A549 treated with Mapracorat at 1 μM for 4 hours (cell line): ENCODE results near the gene PADI6. TPM values are rescaled to one million over a fixed set of nuclear protein-coding genes. Genes with fewer than 3 reads are reported as not detected.

ENCODE experiments used
- total RNA-seq: library from RNA; stranded (reverse); fragments of 200-300 nt; extraction: Qiagen RNA extraction; gene quantifications from 5 replicates; pipeline ENCODE4 v1.2.3, GENCODE V29; 2022

Gene PADI6
- total RNA-seq = not detected in 5 replicates

DNA sequence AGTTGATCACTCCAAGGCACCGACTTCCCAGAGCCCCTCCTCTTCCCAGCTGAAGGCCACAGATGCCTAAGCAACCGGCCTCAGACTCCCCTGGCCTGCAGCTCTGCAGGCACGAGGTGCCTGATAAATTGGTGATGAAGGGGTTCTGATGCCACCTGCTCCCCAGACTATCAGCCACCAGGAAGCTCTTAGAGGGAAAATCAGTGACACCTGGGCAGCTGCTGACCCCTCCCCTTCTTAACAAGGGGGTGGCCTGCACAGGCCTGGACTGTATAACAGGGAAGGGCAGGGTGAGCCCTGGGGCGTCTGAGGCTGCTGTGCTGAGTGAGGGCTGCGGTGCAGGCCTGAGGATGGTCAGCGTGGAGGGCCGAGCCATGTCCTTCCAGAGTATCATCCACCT, at the start of gene PADI6:
PADI6 (plus strand) TSS at position 301 of the 400 bp plus-strand sequence; CDS start at position 351, 50 bp downstream.

DNA sequence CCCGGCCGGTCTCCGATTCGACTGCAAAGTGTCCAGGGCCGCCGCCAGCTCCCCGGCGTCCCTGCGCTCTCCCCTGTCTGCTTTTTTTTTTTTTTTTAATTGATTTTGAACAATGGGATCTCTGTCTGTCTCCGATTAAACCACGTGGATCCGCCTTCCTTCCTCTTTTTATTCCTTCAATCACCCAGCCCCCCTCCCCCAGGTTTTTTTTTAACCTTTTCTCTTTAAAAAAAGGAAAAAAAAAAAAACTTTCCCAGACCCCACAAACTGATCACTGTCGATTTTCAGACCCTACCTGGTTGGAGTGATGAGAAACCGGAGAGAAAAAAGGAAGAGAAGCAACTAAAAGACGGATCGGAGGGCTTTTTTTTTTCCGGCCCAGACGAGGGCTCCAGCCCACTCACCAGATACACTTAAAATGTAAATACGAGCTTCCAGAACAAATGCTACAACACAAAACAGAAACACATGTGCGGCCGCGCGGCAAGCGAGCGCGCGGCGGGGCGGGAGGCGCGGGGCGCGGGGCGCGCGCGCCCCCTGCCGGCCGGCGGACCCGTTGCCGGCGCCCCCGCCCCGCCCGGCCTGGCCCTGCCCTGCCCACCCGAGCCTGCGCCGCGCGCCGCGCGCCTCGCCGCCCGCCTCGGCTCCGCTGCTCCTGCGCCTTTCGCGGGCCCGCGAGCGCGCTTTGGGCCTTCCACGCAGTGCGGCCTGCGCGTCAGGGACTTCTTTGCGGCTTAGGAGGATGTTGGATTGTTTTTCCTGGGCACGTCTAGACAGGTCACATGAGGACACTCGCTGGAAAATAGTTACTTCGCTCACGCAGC, 67.5 kb downstream of the PADI6 start, which contains the start of gene RCC2:
RCC2 (minus strand) TSS at position 428 of the 824 bp plus-strand sequence. CDS start 1,163 bp downstream, outside the sequence.

Other genes with a start within 250 kb of the PADI6 start
- 1.3 to 2.0 TPM (median 1.5 TPM) in 5 replicates for gene PADI1, start 167.1 kb upstream of the PADI6 start, total RNA-seq
- gene PADI3, start 123.1 kb upstream of the PADI6 start, total RNA-seq = 0.85 to 1.4 TPM (median 1.1 TPM) in 5 replicates
- not detected in 5 replicates for gene PADI4, start 64.0 kb upstream of the PADI6 start, total RNA-seq
- gene RCC2, start 67.5 kb downstream of the PADI6 start, total RNA-seq = 50.8 to 58.5 TPM (median 54.8 TPM) in 5 replicates
- gene ARHGEF10L, start 167.5 kb downstream of the PADI6 start, total RNA-seq = 5.2 to 7.7 TPM (median 7.0 TPM) in 5 replicates